CD4-positive, alpha-beta T cell treated with Interleukin-10 for 1 hour (primary cell): ENCODE measurements around the gene LRP10.
"Not testable (repeated sequence)": the region's sequence is repeated elsewhere in the genome, so short reads cannot be mapped to it uniquely, and the experiment has no call there.

Source experiments
- DNase-seq: peaks from one replicate; pipeline ENCODE4 v3.0.0-alpha.2; 2020

Gene LRP10

GRCh38 chr14:22887260-22887989 lies 15.9 kb downstream of the LRP10 start:
- DNase-seq = peak; percentile 75

DNA sequence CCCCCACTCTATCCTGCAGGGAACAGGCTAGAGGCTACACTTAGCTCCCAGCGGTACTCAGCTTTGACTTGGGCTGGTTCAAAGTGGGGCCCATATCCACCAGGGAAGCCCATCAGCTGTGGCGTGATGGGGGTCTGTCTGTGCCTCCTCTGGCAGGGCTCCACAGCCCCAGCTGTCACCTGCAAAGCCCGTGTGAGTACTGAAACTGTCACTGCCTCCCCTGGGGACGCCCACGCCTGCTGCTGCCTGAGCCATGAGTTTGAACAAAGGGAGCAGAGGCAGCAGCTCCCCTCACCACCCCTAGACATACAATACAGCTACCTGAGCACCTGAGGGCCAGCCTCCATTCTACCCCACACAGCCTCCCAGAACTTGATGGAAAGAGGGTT lies 16.4 kb downstream of the LRP10 start:
- DNase-seq = peak; percentile 29

DNA sequence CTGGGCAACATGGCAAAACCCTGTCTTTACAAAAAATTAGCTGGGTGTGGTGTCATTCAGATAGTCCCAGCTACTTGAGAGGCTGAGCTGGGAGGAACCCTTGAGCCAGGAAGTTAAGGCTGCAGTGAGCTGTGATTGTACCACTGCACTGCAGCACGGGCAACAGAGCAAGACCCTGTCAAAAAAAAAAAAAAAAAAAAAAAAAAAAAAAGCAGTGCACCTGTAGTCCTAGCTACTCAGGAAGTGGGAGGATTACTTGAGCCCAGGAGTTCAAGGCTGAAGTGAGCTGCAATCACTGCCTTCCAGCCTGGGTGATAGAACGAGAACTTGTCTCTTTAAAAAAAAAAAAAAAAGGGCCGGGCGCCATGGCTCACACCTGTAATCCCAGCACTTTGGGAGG lies 17.1 kb downstream of the LRP10 start:
- peak; percentile 38 for DNase-seq

DNA sequence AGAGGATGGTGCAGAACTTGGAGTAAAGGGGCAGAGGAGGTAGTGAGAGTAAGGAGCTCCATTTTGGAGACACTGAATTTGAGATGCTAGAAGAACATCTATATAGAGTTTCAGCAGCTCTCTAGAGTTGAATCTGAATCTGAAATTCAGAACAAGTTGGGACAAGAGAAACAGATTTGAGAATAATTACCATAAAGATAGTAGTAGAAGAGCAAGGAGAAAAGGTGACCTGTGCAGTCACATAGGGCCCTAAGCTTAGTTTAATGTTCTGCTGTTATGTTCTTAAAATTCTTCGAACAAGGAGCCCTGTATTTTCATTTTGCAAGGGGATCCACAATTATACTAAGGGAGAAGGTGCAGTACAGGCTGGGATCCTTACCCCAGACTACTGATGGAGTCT lies 18.9 kb downstream of the LRP10 start:
- DNase-seq = no peak

DNA sequence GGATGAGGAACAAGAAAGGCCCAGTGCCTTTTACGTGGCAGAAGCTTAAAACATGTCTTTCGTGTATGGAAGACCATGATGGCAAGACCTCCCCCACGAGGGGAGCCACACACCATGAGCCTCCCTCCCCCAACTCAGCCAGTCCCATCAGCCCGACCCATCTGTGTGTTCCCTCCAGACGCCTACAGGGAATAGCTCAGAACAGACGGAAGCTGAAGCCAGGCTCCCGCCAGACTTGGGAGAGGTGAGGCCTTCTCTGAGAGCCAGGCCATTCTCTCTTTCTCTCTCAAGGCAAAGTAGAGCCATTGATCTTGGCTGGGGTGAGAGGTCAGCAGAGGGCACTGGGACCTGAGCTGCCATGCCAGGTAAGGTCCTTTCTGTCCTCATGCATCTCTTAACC lies 20.9 kb downstream of the LRP10 start:
- no peak for DNase-seq

- no peak for DNase-seq
Measured at GRCh38 chr14:22893706-22894105, 22.2 kb downstream of the LRP10 start.

DNA sequence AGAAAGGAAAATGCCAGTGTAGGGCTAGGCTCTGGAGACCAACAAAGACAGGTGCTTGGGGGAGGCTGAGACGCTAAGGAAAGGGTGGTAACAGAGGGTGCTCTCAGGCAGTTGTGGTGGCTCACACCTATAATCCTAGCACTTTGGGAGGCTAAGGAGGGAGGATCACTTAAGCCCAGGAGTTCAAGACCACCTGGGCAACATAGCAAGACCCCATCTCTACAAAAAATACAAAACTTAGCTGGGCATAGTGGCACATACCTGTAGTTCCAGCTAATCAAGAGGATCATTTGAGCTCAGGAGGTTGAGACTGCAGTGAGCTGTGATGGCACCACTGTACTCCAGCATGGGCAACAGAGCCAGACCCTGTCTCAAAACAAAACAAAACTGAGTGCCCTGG lies 23.9 kb downstream of the LRP10 start:
- DNase-seq = no peak

GRCh38 chr14:22896356-22896755 lies 24.8 kb downstream of the LRP10 start:
- DNase-seq = no peak

- DNase-seq = no peak
Measured at GRCh38 chr14:22896760-22897159, 25.2 kb downstream of the LRP10 start.

DNA sequence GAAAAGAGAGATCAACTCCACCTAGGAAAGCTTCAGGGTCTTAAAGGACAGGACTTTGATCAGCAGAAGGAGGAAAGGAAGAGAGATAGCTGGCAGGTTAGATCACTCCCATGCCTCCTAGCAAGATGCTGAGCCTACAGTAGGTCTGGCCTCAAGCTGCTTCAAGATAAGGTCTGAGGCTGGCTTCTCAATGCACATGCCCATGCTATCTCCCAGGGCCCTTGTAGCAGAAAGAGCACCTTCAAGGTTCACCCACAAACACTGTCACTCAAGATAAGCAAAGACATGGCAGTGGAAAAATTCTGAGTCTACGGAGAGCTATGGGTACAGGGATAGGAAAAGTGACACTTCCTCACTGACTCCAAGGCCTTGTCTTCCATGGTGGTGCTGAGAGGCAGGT lies 25.8 kb downstream of the LRP10 start:
- DNase-seq = no peak

DNA sequence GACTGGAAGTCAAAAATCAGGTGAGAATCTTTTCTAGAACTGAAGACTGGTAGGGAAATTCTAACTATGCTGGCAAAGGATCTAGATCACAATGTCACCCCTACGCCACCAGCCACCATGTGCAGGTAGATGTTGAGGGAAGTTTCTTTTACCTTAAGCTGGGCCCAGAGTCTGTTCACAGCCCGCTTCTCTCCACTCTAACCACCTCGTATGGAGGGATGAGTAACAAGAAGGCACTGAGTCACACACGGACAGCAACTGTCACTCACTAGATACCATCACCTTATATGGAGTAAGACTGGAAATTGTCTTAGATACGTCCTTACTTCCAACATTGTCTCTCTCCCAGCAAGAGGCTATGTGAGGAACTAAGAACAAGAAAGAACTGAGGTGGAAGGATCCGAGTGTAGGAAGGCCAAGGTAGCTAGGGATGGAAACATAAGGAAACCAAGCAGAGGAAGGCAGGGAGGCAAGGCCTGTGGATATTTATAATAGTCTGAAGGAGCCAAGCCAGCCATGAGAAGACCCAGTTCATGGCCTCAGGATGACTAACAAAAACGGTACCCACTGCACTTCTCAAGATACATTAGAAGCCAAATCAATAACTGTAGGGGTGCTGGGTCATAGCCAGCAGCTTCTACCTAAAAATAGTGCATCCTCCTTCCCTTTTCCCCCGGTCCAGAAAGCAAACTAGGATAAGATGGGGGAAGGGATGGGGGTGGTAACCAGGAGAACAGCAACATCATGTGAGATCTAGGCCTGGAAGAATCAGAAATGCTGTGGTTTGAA lies 27.0 kb downstream of the LRP10 start:
- no peak for DNase-seq

GRCh38 chr14:22900081-22900799 lies 28.7 kb downstream of the LRP10 start:
- peak; percentile 79 for DNase-seq

GRCh38 chr14:22901799-22902198 lies 30.3 kb downstream of the LRP10 start:
- no peak for DNase-seq

- DNase-seq = no peak
Measured at GRCh38 chr14:22903742-22904087, 32.2 kb downstream of the LRP10 start.

DNA sequence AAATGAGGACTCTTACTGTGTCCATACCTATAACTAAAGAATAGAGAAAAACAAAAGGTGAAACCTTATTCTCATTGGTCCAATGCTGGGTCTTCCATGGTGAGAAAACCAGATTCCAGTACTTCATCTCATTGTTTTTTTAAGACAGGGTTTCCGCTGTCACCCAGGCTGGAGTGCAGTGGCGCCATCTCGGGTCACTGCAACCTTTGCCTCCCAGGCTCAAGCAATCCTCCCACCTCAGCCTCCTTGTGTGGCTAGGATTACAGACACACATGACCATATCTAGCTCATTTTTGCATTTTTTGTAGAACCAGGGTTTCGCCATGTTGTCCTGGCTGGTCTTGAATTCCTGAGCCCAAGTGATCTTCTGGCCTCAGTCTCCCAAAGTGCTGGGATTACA lies 34.1 kb downstream of the LRP10 start:
- no peak for DNase-seq

DNA sequence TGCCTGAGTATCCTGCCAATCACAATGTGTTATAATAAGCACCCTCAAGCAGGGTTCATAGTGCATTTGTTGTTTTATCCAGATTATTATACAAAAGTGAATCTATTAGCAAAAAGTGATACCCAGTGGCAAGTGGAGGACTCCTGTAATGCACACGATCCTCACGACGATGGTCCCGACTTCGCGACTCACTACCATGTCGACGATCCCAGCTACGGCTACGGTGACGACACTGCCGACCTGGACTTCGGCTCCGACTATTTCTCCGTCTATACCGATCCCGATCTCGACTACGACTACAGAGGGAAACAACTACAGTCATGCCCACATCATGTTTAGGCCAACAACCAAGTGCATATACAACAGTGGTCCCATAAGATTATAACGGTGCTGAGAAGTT lies 34.5 kb downstream of the LRP10 start:
- no peak for DNase-seq

DNA sequence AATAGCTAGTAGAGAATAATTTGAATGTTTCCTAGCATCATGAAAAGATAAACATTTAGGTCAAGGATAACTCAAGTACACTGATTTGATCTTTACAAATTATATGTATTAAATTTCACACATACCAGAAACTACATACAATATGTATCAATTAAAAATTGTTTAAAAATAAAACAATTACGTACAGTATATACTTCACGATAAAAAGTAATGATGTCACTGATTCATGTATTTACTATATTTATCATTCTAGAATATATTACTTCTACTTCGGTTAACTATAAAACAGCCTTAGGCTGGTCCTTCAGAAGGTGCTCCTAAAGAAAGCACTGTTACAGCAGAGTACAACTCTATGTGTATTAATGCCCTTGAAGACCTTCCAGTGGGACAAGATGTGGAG lies 35.9 kb downstream of the LRP10 start:
- DNase-seq = no peak

- DNase-seq = no peak
Measured at GRCh38 chr14:22908601-22909000, 37.1 kb downstream of the LRP10 start.

DNA sequence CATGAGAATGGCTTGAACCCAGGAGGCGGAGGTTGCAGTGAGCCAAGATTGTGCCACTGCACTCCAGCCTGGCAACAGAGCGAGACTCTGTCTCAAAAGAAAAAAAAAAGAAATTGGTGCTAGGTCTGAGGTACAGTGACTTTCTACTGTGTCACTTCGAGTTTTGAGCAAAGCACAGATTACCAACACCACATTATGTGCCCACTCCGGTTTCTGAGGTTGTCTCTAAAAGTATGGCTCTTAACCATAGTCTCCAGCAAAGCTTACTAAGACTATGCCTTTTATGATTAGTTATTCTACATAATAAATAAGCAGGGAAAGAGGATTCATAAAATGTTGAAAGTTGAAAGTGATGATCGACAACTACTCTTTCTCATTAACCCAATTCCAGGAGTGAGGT lies 39.4 kb downstream of the LRP10 start:
- DNase-seq = no peak

DNA sequence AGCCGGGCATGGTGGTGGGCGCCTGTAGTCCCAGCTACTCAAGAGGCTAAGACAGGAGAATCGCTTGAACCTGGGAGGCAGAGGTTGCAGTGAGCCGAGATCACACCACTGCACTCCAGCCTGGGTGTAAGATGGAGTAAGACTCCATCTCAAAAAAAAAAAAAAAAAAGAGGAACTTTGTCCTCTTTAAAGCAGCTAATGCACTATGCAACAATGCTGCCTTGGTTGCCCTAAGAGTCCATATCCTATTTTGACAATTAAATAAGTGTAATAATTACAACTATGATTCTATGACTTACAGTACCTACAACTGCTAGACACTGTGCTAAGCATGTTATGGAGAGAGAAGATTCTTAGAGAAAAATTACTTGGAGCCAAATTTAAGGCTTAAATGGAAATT lies 43.3 kb downstream of the LRP10 start:
- DNase-seq = not testable (repeated sequence)

DNA sequence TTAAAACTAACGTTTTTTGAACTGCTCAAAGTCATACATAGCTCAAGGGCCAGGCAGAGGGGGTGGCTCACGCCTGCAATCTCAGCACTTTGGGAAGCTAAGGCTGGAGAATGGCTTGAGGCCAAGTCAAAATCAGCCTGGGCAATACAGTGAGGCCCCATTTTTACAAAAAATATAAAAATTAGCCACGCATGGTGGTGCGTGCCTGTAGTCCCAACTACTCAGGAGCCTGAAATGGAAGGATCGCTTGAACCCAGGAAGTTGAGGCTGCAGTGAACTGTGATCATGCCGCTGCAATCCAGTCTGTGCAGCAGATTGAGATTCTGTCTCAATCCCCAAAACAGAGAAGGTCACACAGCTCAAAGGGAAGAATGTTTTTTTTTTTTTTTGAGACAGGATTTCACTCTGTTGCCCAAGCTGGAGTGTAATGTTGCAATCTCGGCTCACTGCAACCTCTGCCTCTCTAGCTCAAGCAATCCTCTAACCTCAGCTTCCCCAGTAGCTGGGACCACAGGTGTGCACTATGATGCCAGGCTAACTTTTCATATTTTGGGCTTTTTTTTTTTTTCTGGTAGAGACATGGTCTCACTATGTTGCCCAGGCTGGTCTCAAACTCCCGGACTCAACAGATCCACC lies 44.5 kb downstream of the LRP10 start:
- DNase-seq = no peak

DNA sequence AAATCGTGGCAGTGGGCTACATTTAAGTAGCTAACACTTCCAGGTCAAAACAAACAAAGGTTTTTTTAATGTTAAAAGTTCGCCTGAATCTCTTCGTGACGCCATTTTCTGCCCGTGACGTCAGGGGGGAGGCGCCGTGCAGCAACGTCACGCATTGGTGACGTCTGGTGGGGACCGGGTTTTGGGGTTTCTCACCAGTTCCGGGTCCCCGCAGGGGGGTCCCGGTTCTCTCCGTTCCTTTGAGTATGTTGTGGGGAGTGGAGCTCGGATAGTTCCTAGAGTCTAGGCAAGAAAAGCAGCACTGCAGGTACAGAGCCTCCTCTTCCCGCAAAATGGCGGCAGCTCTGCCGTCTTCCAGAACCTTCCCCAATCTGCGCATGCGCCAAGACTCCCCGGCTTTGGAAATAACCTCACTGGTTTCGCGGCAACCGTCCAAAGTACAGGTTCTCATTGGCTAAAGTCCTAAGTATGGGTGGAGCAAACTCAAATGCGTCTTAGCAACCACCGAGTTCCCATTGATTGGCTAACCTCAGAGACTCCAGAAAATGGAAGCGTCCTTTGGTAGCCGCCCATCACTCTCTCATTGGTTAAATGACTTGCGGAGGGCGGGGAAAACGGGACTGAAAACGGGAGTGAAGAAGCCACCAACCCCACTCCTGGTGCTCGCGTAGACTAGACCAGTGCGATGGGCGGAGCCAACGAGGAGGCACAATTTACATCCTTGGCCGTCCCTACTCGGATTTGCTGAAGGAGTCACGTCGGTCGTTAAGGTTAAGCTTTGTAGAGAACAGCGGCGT lies 47.5 kb downstream of the LRP10 start, which contains the start of gene RBM23:
TSS of gene RBM23 (minus strand) at position 346 of the 797 bp plus-strand sequence.
- peak; percentile 100 for DNase-seq

DNA sequence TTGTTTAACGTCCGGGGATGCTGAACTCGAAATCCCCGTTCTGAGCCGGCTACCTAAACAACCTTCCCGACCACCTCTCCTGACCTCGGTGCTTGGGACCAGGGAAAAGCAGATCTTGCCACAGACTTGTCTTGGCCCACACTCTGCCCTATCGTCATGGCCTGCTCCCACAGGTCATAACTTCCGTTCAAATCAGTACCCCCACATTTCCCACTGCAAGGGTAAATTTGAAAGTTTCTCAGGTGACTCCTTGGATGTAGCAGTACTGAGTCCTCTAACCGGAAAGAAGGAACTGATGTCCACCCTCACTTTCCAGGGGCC lies 48.0 kb downstream of the LRP10 start:
- DNase-seq = no peak
